ENCODE measurements around the gene JMJD6.
"Not testable (repeated sequence)": the region's sequence is repeated elsewhere in the genome, so short reads cannot be mapped to it uniquely, and the experiment has no call there.

The JMJD6 gene

GRCh38 chr17:76716146-76716838 is 10.1 kb downstream of the JMJD6 start:
- DNase-seq (ENCODE audit: low read depth in 2 of 2) = peak; percentile 90

GRCh38 chr17:76715496-76715830 is 10.9 kb downstream of the JMJD6 start:
- no peak for DNase-seq (ENCODE audit: low read depth in 2 of 2)

- DNase-seq (ENCODE audit: low read depth in 2 of 2) = no peak
Measured at GRCh38 chr17:76714822-76715495, 11.4 kb downstream of the JMJD6 start.

GRCh38 chr17:76714336-76714735 is 12.1 kb downstream of the JMJD6 start:
- no peak for DNase-seq (ENCODE audit: low read depth in 2 of 2)

- no peak for DNase-seq (ENCODE audit: low read depth in 2 of 2)
Measured at GRCh38 chr17:76713765-76714164, 12.6 kb downstream of the JMJD6 start.

GRCh38 chr17:76712321-76712720 is 14.1 kb downstream of the JMJD6 start:
- DNase-seq (ENCODE audit: low read depth in 2 of 2) = not testable (repeated sequence)

GRCh38 chr17:76710863-76711611 is 15.4 kb downstream of the JMJD6 start, which contains the start of gene MXRA7:
TSS of gene MXRA7 (minus strand) at chr17:76710965. CDS start at chr17:76710946, 19 bp downstream.
- no peak for DNase-seq (ENCODE audit: low read depth in 2 of 2)

- DNase-seq (ENCODE audit: low read depth in 2 of 2) = not testable (repeated sequence)
Measured at GRCh38 chr17:76709951-76710862, 16.2 kb downstream of the JMJD6 start.

GRCh38 chr17:76709077-76709950 is 17.1 kb downstream of the JMJD6 start:
- DNase-seq (ENCODE audit: low read depth in 2 of 2) = peak; percentile 96 to 97

GRCh38 chr17:76707985-76708807 is 18.2 kb downstream of the JMJD6 start:
- DNase-seq (ENCODE audit: low read depth in 2 of 2) = no peak

GRCh38 chr17:76706817-76707216 is 19.6 kb downstream of the JMJD6 start:
- DNase-seq (ENCODE audit: low read depth in 2 of 2) = no peak

GRCh38 chr17:76704805-76705204 is 21.6 kb downstream of the JMJD6 start:
- DNase-seq (ENCODE audit: low read depth in 2 of 2) = no peak

GRCh38 chr17:76702941-76703637 is 23.3 kb downstream of the JMJD6 start:
- DNase-seq (ENCODE audit: low read depth in 2 of 2) = no peak

GRCh38 chr17:76702076-76702475 is 24.3 kb downstream of the JMJD6 start:
- DNase-seq (ENCODE audit: low read depth in 2 of 2) = no peak

GRCh38 chr17:76701471-76701967 is 24.9 kb downstream of the JMJD6 start:
- DNase-seq (ENCODE audit: low read depth in 2 of 2) = no peak

- DNase-seq (ENCODE audit: low read depth in 2 of 2) = no peak
Measured at GRCh38 chr17:76700617-76701470, 25.6 kb downstream of the JMJD6 start.

- DNase-seq (ENCODE audit: low read depth in 2 of 2) = no peak
Measured at GRCh38 chr17:76700270-76700616, 26.2 kb downstream of the JMJD6 start.

- DNase-seq (ENCODE audit: low read depth in 2 of 2) = not testable (repeated sequence)
Measured at GRCh38 chr17:76698466-76698977, 27.9 kb downstream of the JMJD6 start.

All from fibroblast of skin of left biceps (primary cell).